Stimulated activated naive CD4-positive, alpha-beta T cell treated with Interleukin-2 at 50 U/mL for 16 hours (primary cell): ENCODE results near the gene SPATS2L.
A peak's percentile ranks its signal among the peaks of the same experiment; 100 is the strongest.

Experiments used
- DNase-seq: peaks from one replicate; lab custom pipeline; 2025; lab: John Stamatoyannopoulos, UW

Gene SPATS2L

GRCh38 chr2:200443916-200444315 lies 137.4 kb downstream of the SPATS2L start:
- DNase-seq, result no peak

GRCh38 chr2:200444530-200444929 lies 138.0 kb downstream of the SPATS2L start:
- DNase-seq, result no peak

GRCh38 chr2:200445284-200445683 lies 138.8 kb downstream of the SPATS2L start:
- no peak for DNase-seq

- DNase-seq, result no peak
These were observed 140.1 kb downstream of the SPATS2L start for GRCh38 chr2:200446612-200447011.

GRCh38 chr2:200447139-200447855 lies 140.8 kb downstream of the SPATS2L start:
- no peak for DNase-seq

GRCh38 chr2:200448455-200448854 lies 142.0 kb downstream of the SPATS2L start:
- DNase-seq, result no peak

GRCh38 chr2:200449149-200449548 lies 142.7 kb downstream of the SPATS2L start:
- DNase-seq, result no peak

GRCh38 chr2:200450288-200450687 lies 143.8 kb downstream of the SPATS2L start:
- no peak for DNase-seq

GRCh38 chr2:200451511-200451910 lies 145.0 kb downstream of the SPATS2L start:
- no peak for DNase-seq

- DNase-seq, result no peak
These were observed 145.9 kb downstream of the SPATS2L start for GRCh38 chr2:200452377-200452776.

GRCh38 chr2:200453142-200453852 lies 146.8 kb downstream of the SPATS2L start:
- no peak for DNase-seq

GRCh38 chr2:200453853-200454534 lies 147.5 kb downstream of the SPATS2L start:
- DNase-seq, result no peak

- DNase-seq, result no peak
These were observed 148.7 kb downstream of the SPATS2L start for GRCh38 chr2:200454927-200455801.

GRCh38 chr2:200455958-200456421 lies 149.5 kb downstream of the SPATS2L start:
- peak; percentile 12 for DNase-seq

GRCh38 chr2:200456567-200456966 lies 150.1 kb downstream of the SPATS2L start:
- no peak for DNase-seq

GRCh38 chr2:200459101-200459500 lies 152.6 kb downstream of the SPATS2L start:
- no peak for DNase-seq

GRCh38 chr2:200461846-200462710 lies 155.6 kb downstream of the SPATS2L start:
- DNase-seq, result no peak

- no peak for DNase-seq
These were observed 157.0 kb downstream of the SPATS2L start for GRCh38 chr2:200463452-200463851.

- DNase-seq, result peak; percentile 45
These were observed 160.2 kb downstream of the SPATS2L start for GRCh38 chr2:200466425-200467418.
